ENCODE measurements around the gene QSOX2. TPM values are rescaled to one million over a fixed set of nuclear protein-coding genes. Genes with fewer than 3 reads are reported as not detected.

The QSOX2 gene
- 14.0 TPM for total RNA-seq (ENCODE audit: unreplicated experiment)
- long read RNA-seq, result 0 reads

GRCh38 chr9:136245219-136246150, at the start of gene QSOX2:
Gene QSOX2 (minus strand): TSS chr9:136245812. CDS start chr9:136245803, 9 bp downstream.
- Mint-ChIP-seq H3K9me3 (ENCODE audit: unreplicated experiment) (no peaks in the 10 kb centered on the region), H3K36me3 (ENCODE audit: low read depth, unreplicated experiment) (no peaks in the 10 kb centered on the region), H3K27me3 (ENCODE audit: unreplicated experiment) (peaks cover 12% of the 10 kb centered on the region), H3K4me3 (ENCODE audit: unreplicated experiment) (peak within 1 kb of the TSS; percentile 93), H3K4me1 (ENCODE audit: unreplicated experiment) (peaks cover 22% of the 10 kb centered on the region), H3K27ac (ENCODE audit: unreplicated experiment) (peak within 1 kb of the TSS; percentile 65)
- no peak for TF ChIP-seq CTCF (IDR thresholded peaks at IDR 0.05; ENCODE audit: unreplicated experiment)
- DNase-seq (ENCODE audit: low spot score), result peak; percentile 85

GRCh38 chr9:136295055-136295454, 49.4 kb upstream of the QSOX2 start:
- no peak overlapping the region for H3K4me3 Mint-ChIP-seq (ENCODE audit: unreplicated experiment)
- no peaks in the 10 kb centered on the region for H3K36me3 Mint-ChIP-seq (ENCODE audit: low read depth, unreplicated experiment)
- H3K27me3 Mint-ChIP-seq (ENCODE audit: unreplicated experiment), result peaks cover 7% of the 10 kb centered on the region
- no peak overlapping the region for H3K27ac Mint-ChIP-seq (ENCODE audit: unreplicated experiment)
- no peak for TF ChIP-seq CTCF (IDR thresholded peaks at IDR 0.05; ENCODE audit: unreplicated experiment)
- no peaks in the 10 kb centered on the region for H3K9me3 Mint-ChIP-seq (ENCODE audit: unreplicated experiment)
- DNase-seq (ENCODE audit: low spot score), result no peak
- no peaks in the 10 kb centered on the region for H3K4me1 Mint-ChIP-seq (ENCODE audit: unreplicated experiment)

- Mint-ChIP-seq H3K4me3 (ENCODE audit: unreplicated experiment) (no peak overlapping the region), H3K9me3 (ENCODE audit: unreplicated experiment) (no peaks in the 10 kb centered on the region), H3K27me3 (ENCODE audit: unreplicated experiment) (peaks cover 7% of the 10 kb centered on the region), H3K27ac (ENCODE audit: unreplicated experiment) (no peak overlapping the region), H3K4me1 (ENCODE audit: unreplicated experiment) (no peaks in the 10 kb centered on the region), H3K36me3 (ENCODE audit: low read depth, unreplicated experiment) (no peaks in the 10 kb centered on the region)
- DNase-seq (ENCODE audit: low spot score), result no peak
- TF ChIP-seq CTCF (IDR thresholded peaks at IDR 0.05; ENCODE audit: unreplicated experiment), result no peak
These were observed 48.8 kb upstream of the QSOX2 start for GRCh38 chr9:136294437-136294836.

- Mint-ChIP-seq H3K4me1 (ENCODE audit: unreplicated experiment) (no peaks in the 10 kb centered on the region), H3K36me3 (ENCODE audit: low read depth, unreplicated experiment) (no peaks in the 10 kb centered on the region), H3K27ac (ENCODE audit: unreplicated experiment) (no peak overlapping the region), H3K9me3 (ENCODE audit: unreplicated experiment) (no peaks in the 10 kb centered on the region), H3K27me3 (ENCODE audit: unreplicated experiment) (peaks cover 6% of the 10 kb centered on the region), H3K4me3 (ENCODE audit: unreplicated experiment) (no peak overlapping the region)
- DNase-seq (ENCODE audit: low spot score), result no peak
- no peak for TF ChIP-seq CTCF (IDR thresholded peaks at IDR 0.05; ENCODE audit: unreplicated experiment)
These were observed 48.0 kb upstream of the QSOX2 start for GRCh38 chr9:136293476-136294077.
